Measurements from ENCODE around the gene SMIM41.

The SMIM41 gene

GRCh38 chr12:52050758-52051541 is 28.6 kb upstream of the SMIM41 start, which contains the start of gene NR4A1:
TSS of gene NR4A1 (plus strand) at chr12:52051442. CDS start at chr12:52054329, 2,887 bp downstream.
- peak; percentile 15 for DNase-seq (ENCODE audit: low spot score)

GRCh38 chr12:52052468-52053186 is 26.9 kb upstream of the SMIM41 start:
- no peak for DNase-seq (ENCODE audit: low spot score)

- no peak for DNase-seq (ENCODE audit: low spot score)
These were observed 25.8 kb upstream of the SMIM41 start for GRCh38 chr12:52053536-52054209.

- DNase-seq (ENCODE audit: low spot score): no peak
These were observed 25.2 kb upstream of the SMIM41 start for GRCh38 chr12:52054231-52054832.

GRCh38 chr12:52054833-52055730 is 24.4 kb upstream of the SMIM41 start:
- DNase-seq (ENCODE audit: low spot score): no peak

- no peak for DNase-seq (ENCODE audit: low spot score)
These were observed 23.5 kb upstream of the SMIM41 start for GRCh38 chr12:52055731-52056711.

- no peak for DNase-seq (ENCODE audit: low spot score)
These were observed 22.5 kb upstream of the SMIM41 start for GRCh38 chr12:52056801-52057637.

- DNase-seq (ENCODE audit: low spot score): no peak
These were observed 21.6 kb upstream of the SMIM41 start for GRCh38 chr12:52057638-52058576.

GRCh38 chr12:52058631-52059361 is 20.7 kb upstream of the SMIM41 start:
- no peak for DNase-seq (ENCODE audit: low spot score)

- no peak for DNase-seq (ENCODE audit: low spot score)
These were observed 19.7 kb upstream of the SMIM41 start for GRCh38 chr12:52059582-52060497.

GRCh38 chr12:52060498-52061177 is 18.9 kb upstream of the SMIM41 start:
- no peak for DNase-seq (ENCODE audit: low spot score)

GRCh38 chr12:52061470-52062166 is 17.9 kb upstream of the SMIM41 start:
- no peak for DNase-seq (ENCODE audit: low spot score)

- DNase-seq (ENCODE audit: low spot score): no peak
These were observed 17.1 kb upstream of the SMIM41 start for GRCh38 chr12:52062167-52063081.
